Effector memory CD8-positive, alpha-beta T cell (primary cell): ENCODE data around the gene BBC3.

Source experiments
- ATAC-seq: fragments of 150-1000 bp; cut with Tn5 transposase; replicated peaks from 2 replicates; pipeline ENCODE4 v1.10.0; 2021; ENCODE audit warnings: mild to moderate bottlenecking, moderate library complexity
- DNase-seq, 3 experiments: peaks; one replicate each; pipeline ENCODE4 v3.0.0; 2021
- H3K27ac Mint-ChIP-seq, 2 donors: one replicate each; pipeline ENCODE4 v1.8.0; 2022; ENCODE audit warnings: mild to moderate bottlenecking in 2 of 2, mixed read lengths in 2 of 2, moderate library complexity in 2 of 2
- H3K27me3 Mint-ChIP-seq, 2 donors: one replicate each; pipeline ENCODE4 v1.8.0; 2022; ENCODE audit warnings: mixed read lengths in 2 of 2
- H3K36me3 Mint-ChIP-seq: one replicate; pipeline ENCODE4 v1.8.0; 2022; ENCODE audit warnings: mild to moderate bottlenecking, moderate library complexity, mixed read lengths; ENCODE audit not compliant: insufficient read depth
- H3K4me1 Mint-ChIP-seq, 2 donors: one replicate each; pipeline ENCODE4 v1.8.0; 2022; ENCODE audit warnings: low read depth in 2 of 2, mixed read lengths in 2 of 2
- H3K4me3 Mint-ChIP-seq, 2 donors: one replicate each; pipeline ENCODE4 v1.8.0; 2022; ENCODE audit warnings: mild to moderate bottlenecking in 2 of 2, mixed read lengths in 2 of 2, moderate library complexity in 2 of 2
- H3K9me3 Mint-ChIP-seq, 2 donors: one replicate each; pipeline ENCODE4 v1.8.0; 2022; ENCODE audit warnings: mixed read lengths in 2 of 2

Gene BBC3

GRCh38 chr19:47221080-47221841 lies 9.7 kb downstream of the BBC3 start:
- no peak for ATAC-seq
- DNase-seq = no peak
- Mint-ChIP-seq H3K4me1 (peaks cover 5 to 8% of the 10 kb centered on the region in 2 donors), H3K9me3 (no peaks in the 10 kb centered on the region), H3K27ac (no peak overlapping the region), H3K4me3 (no peak overlapping the region), H3K27me3 (no peaks in the 10 kb centered on the region), H3K36me3 (peaks cover 44% of the 10 kb centered on the region)

- Mint-ChIP-seq H3K27me3 (no peaks in the 10 kb centered on the region), H3K36me3 (peaks cover 13% of the 10 kb centered on the region), H3K4me3 (no peak overlapping the region), H3K4me1 (peaks cover 3 to 4% of the 10 kb centered on the region in 2 donors), H3K27ac (no peak overlapping the region), H3K9me3 (no peaks in the 10 kb centered on the region)
- no peak for DNase-seq
- ATAC-seq = no peak
Observed at GRCh38 chr19:47215581-47215980, 15.4 kb downstream of the BBC3 start.

- Mint-ChIP-seq H3K9me3 (no peaks in the 10 kb centered on the region), H3K36me3 (peaks cover 25% of the 10 kb centered on the region), H3K27ac (peak overlapping the region in 1 of 2 donors; percentile 38), H3K27me3 (no peaks in the 10 kb centered on the region), H3K4me3 (no peak overlapping the region), H3K4me1 (peaks cover 5 to 6% of the 10 kb centered on the region in 2 donors)
- DNase-seq = peak; percentile 77 to 87 (median 82)
- ATAC-seq = peak; percentile 89
Observed at GRCh38 chr19:47210689-47211316, 20.2 kb downstream of the BBC3 start.

- H3K27ac Mint-ChIP-seq = no peak overlapping the region
- H3K27me3 Mint-ChIP-seq = no peaks in the 10 kb centered on the region
- H3K4me3 Mint-ChIP-seq = no peak overlapping the region
- ATAC-seq (no peak), DNase-seq (no peak)
- no peaks in the 10 kb centered on the region for H3K9me3 Mint-ChIP-seq
- peaks cover 5 to 6% of the 10 kb centered on the region in 2 donors for H3K4me1 Mint-ChIP-seq
- peaks cover 25% of the 10 kb centered on the region for H3K36me3 Mint-ChIP-seq
Observed at GRCh38 chr19:47210180-47210490, 20.9 kb downstream of the BBC3 start.

GRCh38 chr19:47209319-47210179 lies 21.4 kb downstream of the BBC3 start:
- H3K4me1 Mint-ChIP-seq = peaks cover 5 to 6% of the 10 kb centered on the region in 2 donors

GRCh38 chr19:47203254-47203653 lies 27.7 kb downstream of the BBC3 start:
- Mint-ChIP-seq H3K27me3 (no peaks in the 10 kb centered on the region), H3K36me3 (peaks cover 33% of the 10 kb centered on the region), H3K27ac (peak overlapping the region in 1 of 2 donors; percentile 77), H3K4me3 (no peak overlapping the region), H3K9me3 (no peaks in the 10 kb centered on the region), H3K4me1 (peaks cover 1 to 6% of the 10 kb centered on the region in 2 donors)
- ATAC-seq (no peak), DNase-seq (no peak)

More at GRCh38 chr19:47209319-47210179, 21.4 kb downstream of the BBC3 start:
- no peaks in the 10 kb centered on the region for H3K9me3 Mint-ChIP-seq
- peak overlapping the region in 1 of 2 donors; percentile 46 for H3K27ac Mint-ChIP-seq
- ATAC-seq (no peak), DNase-seq (no peak)
- peaks cover 25% of the 10 kb centered on the region for H3K36me3 Mint-ChIP-seq
- no peak overlapping the region for H3K4me3 Mint-ChIP-seq
- H3K27me3 Mint-ChIP-seq = no peaks in the 10 kb centered on the region

GRCh38 chr19:47200530-47200929 lies 30.5 kb downstream of the BBC3 start:
- H3K9me3 Mint-ChIP-seq = no peaks in the 10 kb centered on the region
- ATAC-seq (no peak), DNase-seq (no peak)
- H3K27ac Mint-ChIP-seq = no peak overlapping the region
- H3K27me3 Mint-ChIP-seq = no peaks in the 10 kb centered on the region
- peaks cover 1 to 6% of the 10 kb centered on the region in 2 donors for H3K4me1 Mint-ChIP-seq
- H3K4me3 Mint-ChIP-seq = no peak overlapping the region
- peaks cover 32% of the 10 kb centered on the region for H3K36me3 Mint-ChIP-seq

GRCh38 chr19:47197141-47197540 lies 33.9 kb downstream of the BBC3 start:
- H3K27ac Mint-ChIP-seq = no peak overlapping the region
- peaks cover 26% of the 10 kb centered on the region for H3K36me3 Mint-ChIP-seq
- no peaks in the 10 kb centered on the region for H3K27me3 Mint-ChIP-seq
- DNase-seq (no peak), ATAC-seq (no peak)
- no peaks in the 10 kb centered on the region for H3K9me3 Mint-ChIP-seq
- H3K4me3 Mint-ChIP-seq = no peak overlapping the region
- peaks cover 1 to 5% of the 10 kb centered on the region in 2 donors for H3K4me1 Mint-ChIP-seq

- Mint-ChIP-seq H3K27ac (peak overlapping the region; percentile 59 to 75), H3K4me1 (peaks cover 0 to 5% of the 10 kb centered on the region in 2 donors), H3K36me3 (peaks cover 20% of the 10 kb centered on the region), H3K4me3 (no peak overlapping the region), H3K9me3 (no peaks in the 10 kb centered on the region), H3K27me3 (no peaks in the 10 kb centered on the region)
- no peak for DNase-seq
- ATAC-seq = no peak
Observed at GRCh38 chr19:47195434-47195833, 35.6 kb downstream of the BBC3 start.

GRCh38 chr19:47190167-47190727 lies 40.8 kb downstream of the BBC3 start:
- DNase-seq = peak in 1 of 3 experiments; percentile 15
- ATAC-seq = no peak
- H3K27me3 Mint-ChIP-seq = no peaks in the 10 kb centered on the region
- peaks cover 3% of the 10 kb centered on the region for H3K36me3 Mint-ChIP-seq
- peak overlapping the region; percentile 8 to 12 for H3K27ac Mint-ChIP-seq
- H3K4me3 Mint-ChIP-seq = peak overlapping the region in 1 of 2 donors; percentile 18
- H3K4me1 Mint-ChIP-seq = peaks cover 16 to 33% of the 10 kb centered on the region in 2 donors
- no peaks in the 10 kb centered on the region for H3K9me3 Mint-ChIP-seq

GRCh38 chr19:47188507-47189033 lies 42.4 kb downstream of the BBC3 start:
- no peak for DNase-seq
- peak overlapping the region in 1 of 2 donors; percentile 58 for H3K27ac Mint-ChIP-seq
- H3K4me3 Mint-ChIP-seq = no peak overlapping the region
- no peak for ATAC-seq
- H3K27me3 Mint-ChIP-seq = no peaks in the 10 kb centered on the region
- no peaks in the 10 kb centered on the region for H3K9me3 Mint-ChIP-seq
- H3K4me1 Mint-ChIP-seq = peaks cover 19 to 28% of the 10 kb centered on the region in 2 donors
- H3K36me3 Mint-ChIP-seq = peaks cover 3% of the 10 kb centered on the region

GRCh38 chr19:47187797-47188196 lies 43.2 kb downstream of the BBC3 start:
- H3K4me3 Mint-ChIP-seq = no peak overlapping the region
- no peaks in the 10 kb centered on the region for H3K27me3 Mint-ChIP-seq
- DNase-seq (no peak), ATAC-seq (no peak)
- no peaks in the 10 kb centered on the region for H3K9me3 Mint-ChIP-seq
- peaks cover 19 to 28% of the 10 kb centered on the region in 2 donors for H3K4me1 Mint-ChIP-seq
- H3K27ac Mint-ChIP-seq = peak overlapping the region in 1 of 2 donors; percentile 58
- H3K36me3 Mint-ChIP-seq = peaks cover 3% of the 10 kb centered on the region

GRCh38 chr19:47187335-47187655 lies 43.7 kb downstream of the BBC3 start:
- Mint-ChIP-seq H3K4me1 (peaks cover 22 to 31% of the 10 kb centered on the region in 2 donors), H3K9me3 (no peaks in the 10 kb centered on the region), H3K4me3 (peak overlapping the region; percentile 74 to 76), H3K27me3 (no peaks in the 10 kb centered on the region), H3K27ac (peak overlapping the region; percentile 89 to 94), H3K36me3 (peaks cover 4% of the 10 kb centered on the region)
- no peak for ATAC-seq
- DNase-seq = no peak
